GDM1 (cell line): ENCODE measurements around the gene FBXO41.

Experiments used
- DNase-seq: peaks from one replicate; lab custom pipeline; 2025; lab: John Stamatoyannopoulos, UW

FBXO41 gene

GRCh38 chr2:73284296-73285158 is at the start of gene FBXO41:
Gene FBXO41 (minus strand): TSS chr2:73284478. CDS start chr2:73269630, 14,848 bp downstream.
- peak; percentile 73 for DNase-seq

GRCh38 chr2:73334045-73334444 is 49.8 kb upstream of the FBXO41 start:
- no peak for DNase-seq

- no peak for DNase-seq
These were observed 49.3 kb upstream of the FBXO41 start for GRCh38 chr2:73333564-73333963.

GRCh38 chr2:73324126-73324725 is 39.9 kb upstream of the FBXO41 start:
- DNase-seq: no peak

- no peak for DNase-seq
These were observed 39.3 kb upstream of the FBXO41 start for GRCh38 chr2:73323551-73323950.

- DNase-seq: no peak
These were observed 30.2 kb upstream of the FBXO41 start for GRCh38 chr2:73314441-73314840.

GRCh38 chr2:73307720-73308119 is 23.4 kb upstream of the FBXO41 start:
- no peak for DNase-seq

- DNase-seq: no peak
These were observed 17.4 kb upstream of the FBXO41 start for GRCh38 chr2:73301636-73302035.

- no peak for DNase-seq
These were observed 16.6 kb upstream of the FBXO41 start for GRCh38 chr2:73300926-73301325.

- DNase-seq: no peak
These were observed 13.3 kb upstream of the FBXO41 start for GRCh38 chr2:73297586-73297985.

- DNase-seq: no peak
These were observed 12.9 kb upstream of the FBXO41 start for GRCh38 chr2:73297151-73297559.

- no peak for DNase-seq
These were observed 11.6 kb upstream of the FBXO41 start for GRCh38 chr2:73295751-73296400.

GRCh38 chr2:73294239-73294638 is 10.0 kb upstream of the FBXO41 start:
- no peak for DNase-seq

- no peak for DNase-seq
These were observed 9.4 kb upstream of the FBXO41 start, which contains the start of gene EGR4 for GRCh38 chr2:73293534-73294171. Gene EGR4 (minus strand): TSS chr2:73293548. CDS start chr2:73293317, 231 bp downstream.

GRCh38 chr2:73292906-73293533 is 8.7 kb upstream of the FBXO41 start:
- no peak for DNase-seq

GRCh38 chr2:73292316-73292905 is 8.1 kb upstream of the FBXO41 start:
- no peak for DNase-seq

- no peak for DNase-seq
These were observed 7.4 kb upstream of the FBXO41 start for GRCh38 chr2:73291461-73292315.

GRCh38 chr2:73291093-73291460 is 6.8 kb upstream of the FBXO41 start:
- DNase-seq: peak; percentile 38

- peak; percentile 30 for DNase-seq
These were observed 6.0 kb upstream of the FBXO41 start for GRCh38 chr2:73290049-73290839.

GRCh38 chr2:73289304-73289703 is 5.0 kb upstream of the FBXO41 start:
- DNase-seq: no peak
